ENCODE data around the gene SLC13A4. TPM values are rescaled to one million over a fixed set of nuclear protein-coding genes. Genes with fewer than 3 reads are reported as not detected.
"Not testable (repeated sequence)": the region's sequence is repeated elsewhere in the genome, so short reads cannot be mapped to it uniquely, and the experiment has no call there.

SLC13A4 gene
- total and polyA plus RNA-seq, 2 donors from 2014 or later, result not detected

DNA sequence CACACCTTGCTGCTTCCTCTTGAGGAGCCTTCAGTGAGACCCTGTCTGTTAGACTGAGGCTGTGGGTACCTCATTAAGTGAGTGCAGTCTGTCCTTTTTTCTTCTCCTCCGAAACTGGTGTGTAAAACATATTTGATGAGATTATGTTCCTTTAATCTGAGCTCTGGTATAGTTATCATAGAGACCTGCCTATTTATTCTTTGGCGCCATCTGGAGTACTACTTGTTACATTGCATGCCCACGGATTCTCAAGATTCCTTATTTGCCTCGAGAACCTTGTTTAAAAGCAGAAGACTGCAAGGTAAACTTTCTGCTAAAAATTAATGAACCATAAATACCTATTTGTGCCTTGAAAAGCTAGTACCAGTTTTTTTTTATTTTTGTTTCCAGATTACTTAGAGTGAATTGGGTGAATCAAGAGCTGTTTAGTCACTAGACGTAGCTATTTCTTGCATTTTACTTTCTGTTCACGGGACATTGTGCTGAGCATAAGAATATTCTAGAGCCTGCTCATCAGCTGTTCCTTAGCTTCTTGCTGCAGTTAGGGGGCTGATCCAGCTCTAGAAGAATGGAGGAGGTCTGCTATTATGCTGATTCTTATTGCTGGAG, 82.6 kb downstream of the SLC13A4 start:
- FAIRE-seq, result peak; percentile 33
- H3K27me3 ChIP-seq (ENCODE audit: control insufficient read depth, insufficient read depth, low read length), result no peaks in the 10 kb centered on the region
- H3K4me1 ChIP-seq (ENCODE audit: control insufficient read depth in 2 of 3, insufficient read depth in 2 of 3, low read depth in 1 of 3, low read length in 3 of 3), result no peaks in the 10 kb centered on the region
- peak in 2 of 5 donors; percentile 56 to 60 for DNase-seq
- no peak overlapping the region for H3K9ac ChIP-seq (ENCODE audit: low read length in 3 of 3)
- peaks cover 0 to 15% (median 12%) of the 10 kb centered on the region in 3 donors for H3K36me3 ChIP-seq (ENCODE audit: control insufficient read depth in 2 of 3, insufficient read depth in 3 of 3, low read length in 3 of 3)
- TF ChIP-seq, protein P1, sequence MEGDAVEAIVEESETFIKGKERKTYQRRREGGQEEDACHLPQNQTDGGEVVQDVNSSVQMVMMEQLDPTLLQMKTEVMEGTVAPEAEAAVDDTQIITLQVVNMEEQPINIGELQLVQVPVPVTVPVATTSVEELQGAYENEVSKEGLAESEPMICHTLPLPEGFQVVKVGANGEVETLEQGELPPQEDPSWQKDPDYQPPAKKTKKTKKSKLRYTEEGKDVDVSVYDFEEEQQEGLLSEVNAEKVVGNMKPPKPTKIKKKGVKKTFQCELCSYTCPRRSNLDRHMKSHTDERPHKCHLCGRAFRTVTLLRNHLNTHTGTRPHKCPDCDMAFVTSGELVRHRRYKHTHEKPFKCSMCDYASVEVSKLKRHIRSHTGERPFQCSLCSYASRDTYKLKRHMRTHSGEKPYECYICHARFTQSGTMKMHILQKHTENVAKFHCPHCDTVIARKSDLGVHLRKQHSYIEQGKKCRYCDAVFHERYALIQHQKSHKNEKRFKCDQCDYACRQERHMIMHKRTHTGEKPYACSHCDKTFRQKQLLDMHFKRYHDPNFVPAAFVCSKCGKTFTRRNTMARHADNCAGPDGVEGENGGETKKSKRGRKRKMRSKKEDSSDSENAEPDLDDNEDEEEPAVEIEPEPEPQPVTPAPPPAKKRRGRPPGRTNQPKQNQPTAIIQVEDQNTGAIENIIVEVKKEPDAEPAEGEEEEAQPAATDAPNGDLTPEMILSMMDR (IDR thresholded peaks at IDR 0.05; ENCODE audit: borderline replicate concordance, extremely low read depth, insufficient read depth), result peak; percentile 74
- H3K27ac ChIP-seq (ENCODE audit: low read depth in 2 of 2, low read length in 2 of 2), result no peak overlapping the region
- intact Hi-C loops (cut with DNase I), result no loop called here
- no peak overlapping the region for H3K4me3 ChIP-seq (ENCODE audit: low read length in 3 of 3)
- H3K9me3 ChIP-seq (ENCODE audit: control insufficient read depth in 2 of 3, insufficient read depth in 1 of 3, low read length in 3 of 3), result no peaks in the 10 kb centered on the region

DNA sequence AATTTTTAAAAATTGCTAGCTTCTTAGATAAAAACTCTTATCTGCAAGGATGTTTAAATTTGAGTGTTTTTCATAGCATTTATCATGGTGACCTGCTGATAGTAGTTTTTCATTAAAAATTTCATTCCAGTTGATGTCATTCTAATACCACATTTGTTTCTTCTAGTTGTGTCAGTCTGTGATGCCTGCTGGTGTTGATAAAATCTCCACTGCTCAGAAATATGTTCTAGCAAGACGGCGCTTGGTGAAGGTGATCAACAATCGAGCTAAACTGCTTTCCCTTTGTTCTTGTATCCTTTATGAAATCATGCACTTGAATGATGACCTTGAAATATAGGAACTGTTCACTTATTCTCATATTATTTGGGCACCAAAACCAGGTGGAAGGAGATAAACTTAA, 83.3 kb downstream of the SLC13A4 start:
- Histone ChIP-seq H3K9ac (ENCODE audit: low read length in 3 of 3) (no peak overlapping the region), H3K27me3 (ENCODE audit: control insufficient read depth, insufficient read depth, low read length) (no peaks in the 10 kb centered on the region), H3K4me3 (ENCODE audit: low read length in 3 of 3) (no peak overlapping the region), H3K4me1 (ENCODE audit: control insufficient read depth in 2 of 3, insufficient read depth in 2 of 3, low read depth in 1 of 3, low read length in 3 of 3) (no peaks in the 10 kb centered on the region), H3K36me3 (ENCODE audit: control insufficient read depth in 2 of 3, insufficient read depth in 3 of 3, low read length in 3 of 3) (peaks cover 0 to 15% (median 12%) of the 10 kb centered on the region in 3 donors), H3K27ac (ENCODE audit: low read depth in 2 of 2, low read length in 2 of 2) (no peak overlapping the region), H3K9me3 (ENCODE audit: control insufficient read depth in 2 of 3, insufficient read depth in 1 of 3, low read length in 3 of 3) (no peaks in the 10 kb centered on the region)
- intact Hi-C loops (cut with DNase I), result no loop called here
- no peak for DNase-seq
- TF ChIP-seq, protein P1 (IDR thresholded peaks at IDR 0.05; ENCODE audit: borderline replicate concordance, extremely low read depth, insufficient read depth), result no peak
- no peak for FAIRE-seq

DNA sequence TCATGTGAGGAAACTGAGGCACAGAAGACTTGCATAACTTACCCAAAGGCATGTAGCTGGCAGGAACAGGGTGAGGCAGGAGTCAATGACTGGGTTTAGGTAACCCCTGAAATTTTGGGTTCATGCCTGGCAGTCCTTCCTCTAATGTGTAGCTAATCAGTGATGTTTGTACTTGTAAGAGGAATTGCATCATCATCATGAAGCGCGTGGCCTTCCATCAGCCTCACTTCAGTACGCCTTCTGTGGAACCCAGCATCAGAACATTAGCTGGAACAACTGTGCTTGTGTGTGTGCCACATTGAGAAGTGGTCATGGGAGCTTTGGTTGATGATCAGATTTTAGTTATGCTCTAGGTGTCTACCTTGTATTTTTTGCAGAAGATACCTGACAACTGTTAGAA, 83.8 kb downstream of the SLC13A4 start:
- intact Hi-C loops (cut with DNase I), result no loop called here
- DNase-seq (no peak), FAIRE-seq (no peak)
- no peak overlapping the region for H3K9ac ChIP-seq (ENCODE audit: low read length in 3 of 3)
- no peak overlapping the region for H3K27ac ChIP-seq (ENCODE audit: low read depth in 2 of 2, low read length in 2 of 2)
- H3K9me3 ChIP-seq (ENCODE audit: control insufficient read depth in 2 of 3, insufficient read depth in 1 of 3, low read length in 3 of 3), result no peaks in the 10 kb centered on the region
- H3K4me1 ChIP-seq (ENCODE audit: control insufficient read depth in 2 of 3, insufficient read depth in 2 of 3, low read depth in 1 of 3, low read length in 3 of 3), result no peaks in the 10 kb centered on the region
- peaks cover 0 to 15% (median 12%) of the 10 kb centered on the region in 3 donors for H3K36me3 ChIP-seq (ENCODE audit: control insufficient read depth in 2 of 3, insufficient read depth in 3 of 3, low read length in 3 of 3)
- no peaks in the 10 kb centered on the region for H3K27me3 ChIP-seq (ENCODE audit: control insufficient read depth, insufficient read depth, low read length)
- TF ChIP-seq, protein P1 (IDR thresholded peaks at IDR 0.05; ENCODE audit: borderline replicate concordance, extremely low read depth, insufficient read depth), result no peak
- H3K4me3 ChIP-seq (ENCODE audit: low read length in 3 of 3), result no peak overlapping the region

DNA sequence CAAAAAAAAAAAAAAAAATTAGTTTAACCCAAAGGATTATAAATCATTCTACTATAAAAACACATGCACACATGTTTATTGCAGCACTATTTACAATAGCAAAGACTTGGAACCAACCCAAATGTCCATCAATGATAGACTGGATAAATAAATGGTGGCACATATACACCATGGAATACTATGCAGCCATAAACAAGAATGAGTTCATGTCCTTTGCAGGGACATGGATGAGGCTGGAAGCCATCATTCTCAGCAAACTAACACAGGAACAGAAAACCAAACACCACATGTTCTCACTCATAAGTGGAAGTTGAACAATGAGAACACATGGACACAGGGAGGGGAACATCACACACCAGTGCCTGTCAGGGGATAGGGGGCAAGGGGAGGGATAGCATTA, 88.3 kb downstream of the SLC13A4 start:
- H3K4me3 ChIP-seq (ENCODE audit: low read length in 3 of 3); H3K27me3 ChIP-seq (ENCODE audit: control insufficient read depth, insufficient read depth, low read length); FAIRE-seq; H3K27ac ChIP-seq (ENCODE audit: low read depth in 2 of 2, low read length in 2 of 2); H3K9ac ChIP-seq (ENCODE audit: low read length in 3 of 3); DNase-seq; H3K4me1 ChIP-seq (ENCODE audit: control insufficient read depth in 2 of 3, insufficient read depth in 2 of 3, low read depth in 1 of 3, low read length in 3 of 3); intact Hi-C loops (cut with DNase I); H3K9me3 ChIP-seq (ENCODE audit: control insufficient read depth in 2 of 3, insufficient read depth in 1 of 3, low read length in 3 of 3): not testable (repeated sequence)
- H3K36me3 ChIP-seq (ENCODE audit: control insufficient read depth in 2 of 3, insufficient read depth in 3 of 3, low read length in 3 of 3), result peaks cover under 1 to 21% (median 8%) of the 10 kb centered on the region in 3 donors
